ENCODE data around the gene DYNLT2. TPM values are rescaled to one million over a fixed set of nuclear protein-coding genes. Genes with fewer than 3 reads are reported as not detected.

Gene DYNLT2
- total RNA-seq, 3 donors from 2014 or later (not counting 1 experiment from before 2014, with no cell fraction given), result 4.0 to 6.8 (median 5.3) TPM

- Histone ChIP-seq H3K27ac (ENCODE audit: low read length) (no peak overlapping the region), H3K36me3 (ENCODE audit: control insufficient read depth, insufficient read depth, low read length) (no peaks in the 10 kb centered on the region), H3K4me1 (ENCODE audit: control insufficient read depth, insufficient read depth, low read length) (peaks cover 19% of the 10 kb centered on the region), H3K9me3 (ENCODE audit: control insufficient read depth, insufficient read depth, low read length) (no peaks in the 10 kb centered on the region), H3K27me3 (ENCODE audit: control insufficient read depth, insufficient read depth, low read length) (peaks cover 14% of the 10 kb centered on the region), H3K4me3 (ENCODE audit: low read length) (no peak overlapping the region)
- DNase-seq (no peak), ATAC-seq (no peak)
- intact Hi-C loops (cut with micrococcal nuclease), result no loop called here
- TF ChIP-seq CTCF (IDR thresholded peaks at IDR 0.05), result no peak
- Mint-ChIP-seq H3K9me3 (no peaks in the 10 kb centered on the region), H3K27me3 (ENCODE audit: low read depth in 2 of 2) (peaks cover 38 to 60% of the 10 kb centered on the region in 2 donors), H3K36me3 (no peaks in the 10 kb centered on the region), H3K27ac (no peak overlapping the region), H3K4me1 (peaks cover 19 to 20% of the 10 kb centered on the region in 2 donors), H3K4me3 (no peak overlapping the region)
- 91% methylated on average over 6 of the region's 7 CpGs for WGBS (ENCODE audit: insufficient coverage)
These were observed 48.1 kb upstream of the DYNLT2 start for GRCh38 chr6:169799474-169799926.

- Mint-ChIP-seq H3K27me3 (ENCODE audit: low read depth in 2 of 2) (peaks cover 37 to 55% of the 10 kb centered on the region in 2 donors), H3K36me3 (no peaks in the 10 kb centered on the region), H3K4me3 (no peak overlapping the region), H3K4me1 (peaks cover 14% of the 10 kb centered on the region in 2 donors), H3K9me3 (no peaks in the 10 kb centered on the region), H3K27ac (no peak overlapping the region)
- Histone ChIP-seq H3K27ac (ENCODE audit: low read length) (no peak overlapping the region), H3K36me3 (ENCODE audit: control insufficient read depth, insufficient read depth, low read length) (no peaks in the 10 kb centered on the region), H3K9me3 (ENCODE audit: control insufficient read depth, insufficient read depth, low read length) (no peaks in the 10 kb centered on the region), H3K27me3 (ENCODE audit: control insufficient read depth, insufficient read depth, low read length) (peaks cover 14% of the 10 kb centered on the region), H3K4me1 (ENCODE audit: control insufficient read depth, insufficient read depth, low read length) (peaks cover 13% of the 10 kb centered on the region), H3K4me3 (ENCODE audit: low read length) (no peak overlapping the region)
- ATAC-seq, result no peak
- TF ChIP-seq CTCF (IDR thresholded peaks at IDR 0.05), result no peak
- WGBS (ENCODE audit: insufficient coverage), result 94% methylated on average over 10 of the region's 10 CpGs
- no peak for DNase-seq
- intact Hi-C loops (cut with micrococcal nuclease), result no loop called here
These were observed 47.5 kb upstream of the DYNLT2 start for GRCh38 chr6:169798764-169799473.

GRCh38 chr6:169795196-169795595 is 43.8 kb upstream of the DYNLT2 start:
- no peaks in the 10 kb centered on the region for H3K9me3 Mint-ChIP-seq
- peaks cover 12% of the 10 kb centered on the region in 2 donors for H3K4me1 Mint-ChIP-seq
- no peaks in the 10 kb centered on the region for H3K36me3 Mint-ChIP-seq
- Histone ChIP-seq H3K27ac (ENCODE audit: low read length) (no peak overlapping the region), H3K4me1 (ENCODE audit: control insufficient read depth, insufficient read depth, low read length) (peaks cover 7% of the 10 kb centered on the region), H3K4me3 (ENCODE audit: low read length) (no peak overlapping the region), H3K27me3 (ENCODE audit: control insufficient read depth, insufficient read depth, low read length) (peaks cover 14% of the 10 kb centered on the region), H3K9me3 (ENCODE audit: control insufficient read depth, insufficient read depth, low read length) (no peaks in the 10 kb centered on the region), H3K36me3 (ENCODE audit: control insufficient read depth, insufficient read depth, low read length) (no peaks in the 10 kb centered on the region)
- H3K27me3 Mint-ChIP-seq (ENCODE audit: low read depth in 2 of 2), result peaks cover 56 to 76% of the 10 kb centered on the region in 2 donors
- no peak for ATAC-seq
- WGBS (ENCODE audit: insufficient coverage), result 75% methylated on average over 2 of the region's 2 CpGs
- no peak for DNase-seq
- TF ChIP-seq CTCF (IDR thresholded peaks at IDR 0.05), result no peak
- no peak overlapping the region for H3K27ac Mint-ChIP-seq
- intact Hi-C loops (cut with micrococcal nuclease), result no loop called here
- H3K4me3 Mint-ChIP-seq, result no peak overlapping the region
